ENCODE results near the gene ERF.
A peak's percentile ranks its signal among the peaks of the same experiment; 100 is the strongest.

ERF gene

DNA sequence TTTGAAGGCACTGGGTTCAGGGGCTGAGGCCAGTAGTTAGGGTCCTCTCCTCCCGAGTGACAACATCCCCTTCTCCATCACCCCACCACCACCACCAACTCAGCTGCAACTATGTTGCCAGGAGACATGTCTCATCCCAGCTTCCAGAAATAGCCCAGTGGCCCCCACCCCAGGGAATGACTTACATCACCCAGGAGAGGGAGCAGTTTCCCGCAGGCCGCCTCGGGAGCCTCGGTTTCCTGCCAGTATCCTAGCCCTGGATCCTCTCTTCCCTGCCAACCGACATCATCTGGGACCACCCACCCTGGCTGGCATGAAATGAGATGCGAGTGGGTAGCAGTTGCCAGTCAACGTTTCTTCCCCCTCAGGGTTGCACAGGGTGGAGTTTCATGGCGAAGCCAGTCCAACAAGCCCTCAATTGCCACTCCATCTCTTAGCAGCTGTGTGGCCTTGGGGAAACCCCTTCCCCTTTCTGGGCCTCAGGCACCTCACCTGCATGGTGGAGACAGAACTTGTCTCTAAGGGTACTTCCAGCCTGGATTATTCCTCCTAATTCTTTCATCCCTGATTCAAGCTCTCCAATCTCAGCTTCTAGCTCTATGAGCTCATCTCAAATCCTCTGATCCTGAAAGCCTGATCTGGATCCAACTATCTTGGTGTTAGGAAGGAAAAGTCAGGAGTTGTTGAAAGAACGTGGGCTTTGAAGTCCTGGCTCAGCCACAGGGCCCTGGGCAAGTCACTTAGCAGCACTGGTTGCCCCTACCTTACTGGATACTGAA, 8.6 kb downstream of the ERF start:
- peak overlapping the region; percentile 85 for H4K8ac ChIP-seq (ENCODE audit: low read length)
- H2BK12ac ChIP-seq (ENCODE audit: low read length in 2 of 2), result peak overlapping the region; percentile 18 to 38
- H2BK15ac ChIP-seq (ENCODE audit: low read depth, poor library complexity, severe bottlenecking), result no peak overlapping the region
- H2BK5ac ChIP-seq (ENCODE audit: low read depth, low read length, poor library complexity, severe bottlenecking), result no peak overlapping the region
- peak overlapping the region; percentile 80 for H2AK5ac ChIP-seq (ENCODE audit: low read length, severe bottlenecking)
- H3K9ac ChIP-seq (ENCODE audit: low read length), result peak overlapping the region; percentile 99
- no peak overlapping the region for H3K4me2 ChIP-seq (ENCODE audit: low read length, poor library complexity, severe bottlenecking)
- no peak overlapping the region for H3K14ac ChIP-seq (ENCODE audit: low read length in 2 of 2)
- H2BK120ac ChIP-seq (ENCODE audit: low read depth, low read length), result peak overlapping the region; percentile 8
- peak overlapping the region in 1 of 2 experiments; percentile 35 for H3K4ac ChIP-seq (ENCODE audit: low read depth in 1 of 2, low read length in 2 of 2)
- H4K91ac ChIP-seq (ENCODE audit: low read length), result no peak overlapping the region
- peaks cover 33% of the 10 kb centered on the region for H3K4me1 ChIP-seq (ENCODE audit: control insufficient read depth, insufficient read depth, low read depth, low read length)
- WGBS, result 37% methylated on average over 10 of the region's 10 CpGs
- H3K9me3 ChIP-seq (ENCODE audit: control insufficient read depth, low read length), result no peaks in the 10 kb centered on the region
- H3K36me3 ChIP-seq (ENCODE audit: control insufficient read depth in 1 of 2, insufficient read depth in 2 of 2, low read depth in 1 of 2, low read length in 2 of 2), result peaks cover 14 to 50% of the 10 kb centered on the region in 2 experiments
- no peak overlapping the region for H2AFZ ChIP-seq (ENCODE audit: low read depth, low read length)
- H3K79me1 ChIP-seq (replicated peaks; ENCODE audit: low read length, poor library complexity, severe bottlenecking), result peaks cover 21% of the 10 kb centered on the region
- peak overlapping the region; percentile 25 to 50 for H3K18ac ChIP-seq (ENCODE audit: low read depth in 1 of 2, low read length in 2 of 2)
- peak; percentile 87 for DNase-seq
- H3K27ac ChIP-seq (ENCODE audit: low read length, poor library complexity, severe bottlenecking), result peak overlapping the region; percentile 48
- no peak overlapping the region for H3K23ac ChIP-seq (ENCODE audit: low read length in 2 of 2)
- H3K4me3 ChIP-seq (ENCODE audit: insufficient read depth in 1 of 2, low read depth in 1 of 2, low read length in 2 of 2), result peak overlapping the region in 1 of 2 experiments; percentile 15
- no peaks in the 10 kb centered on the region for H3K27me3 ChIP-seq (ENCODE audit: control insufficient read depth in 1 of 2, insufficient read depth in 1 of 2, low read length in 2 of 2)

- peak overlapping the region; percentile 83 for H4K8ac ChIP-seq (ENCODE audit: low read length)
- no peak overlapping the region for H3K18ac ChIP-seq (ENCODE audit: low read depth in 1 of 2, low read length in 2 of 2)
- H2BK120ac ChIP-seq (ENCODE audit: low read depth, low read length), result no peak overlapping the region
- H3K36me3 ChIP-seq (ENCODE audit: control insufficient read depth in 1 of 2, insufficient read depth in 2 of 2, low read depth in 1 of 2, low read length in 2 of 2), result peaks cover 19 to 42% of the 10 kb centered on the region in 2 experiments
- H2BK15ac ChIP-seq (ENCODE audit: low read depth, poor library complexity, severe bottlenecking), result no peak overlapping the region
- 86% methylated on average over 10 of the region's 10 CpGs for WGBS
- no peak overlapping the region for H3K14ac ChIP-seq (ENCODE audit: low read length in 2 of 2)
- no peak overlapping the region for H2AFZ ChIP-seq (ENCODE audit: low read depth, low read length)
- no peak overlapping the region for H2BK5ac ChIP-seq (ENCODE audit: low read depth, low read length, poor library complexity, severe bottlenecking)
- no peak for DNase-seq
- H3K4ac ChIP-seq (ENCODE audit: low read depth in 1 of 2, low read length in 2 of 2), result no peak overlapping the region
- no peak overlapping the region for H3K27ac ChIP-seq (ENCODE audit: low read length, poor library complexity, severe bottlenecking)
- H2BK12ac ChIP-seq (ENCODE audit: low read length in 2 of 2), result no peak overlapping the region
- H4K91ac ChIP-seq (ENCODE audit: low read length), result peak overlapping the region; percentile 18
- no peaks in the 10 kb centered on the region for H3K9me3 ChIP-seq (ENCODE audit: control insufficient read depth, low read length)
- no peak overlapping the region for H3K4me2 ChIP-seq (ENCODE audit: low read length, poor library complexity, severe bottlenecking)
- peaks cover 29% of the 10 kb centered on the region for H3K4me1 ChIP-seq (ENCODE audit: control insufficient read depth, insufficient read depth, low read depth, low read length)
- H3K9ac ChIP-seq (ENCODE audit: low read length), result peak overlapping the region; percentile 99
- H3K79me1 ChIP-seq (replicated peaks; ENCODE audit: low read length, poor library complexity, severe bottlenecking), result peaks cover 22% of the 10 kb centered on the region
- H3K23ac ChIP-seq (ENCODE audit: low read length in 2 of 2), result no peak overlapping the region
- no peaks in the 10 kb centered on the region for H3K27me3 ChIP-seq (ENCODE audit: control insufficient read depth in 1 of 2, insufficient read depth in 1 of 2, low read length in 2 of 2)
- peak overlapping the region; percentile 0 for H2AK5ac ChIP-seq (ENCODE audit: low read length, severe bottlenecking)
- peak overlapping the region in 1 of 2 experiments; percentile 81 for H3K4me3 ChIP-seq (ENCODE audit: insufficient read depth in 1 of 2, low read depth in 1 of 2, low read length in 2 of 2)
Measured at GRCh38 chr19:42245231-42245630, 9.7 kb downstream of the ERF start.

DNA sequence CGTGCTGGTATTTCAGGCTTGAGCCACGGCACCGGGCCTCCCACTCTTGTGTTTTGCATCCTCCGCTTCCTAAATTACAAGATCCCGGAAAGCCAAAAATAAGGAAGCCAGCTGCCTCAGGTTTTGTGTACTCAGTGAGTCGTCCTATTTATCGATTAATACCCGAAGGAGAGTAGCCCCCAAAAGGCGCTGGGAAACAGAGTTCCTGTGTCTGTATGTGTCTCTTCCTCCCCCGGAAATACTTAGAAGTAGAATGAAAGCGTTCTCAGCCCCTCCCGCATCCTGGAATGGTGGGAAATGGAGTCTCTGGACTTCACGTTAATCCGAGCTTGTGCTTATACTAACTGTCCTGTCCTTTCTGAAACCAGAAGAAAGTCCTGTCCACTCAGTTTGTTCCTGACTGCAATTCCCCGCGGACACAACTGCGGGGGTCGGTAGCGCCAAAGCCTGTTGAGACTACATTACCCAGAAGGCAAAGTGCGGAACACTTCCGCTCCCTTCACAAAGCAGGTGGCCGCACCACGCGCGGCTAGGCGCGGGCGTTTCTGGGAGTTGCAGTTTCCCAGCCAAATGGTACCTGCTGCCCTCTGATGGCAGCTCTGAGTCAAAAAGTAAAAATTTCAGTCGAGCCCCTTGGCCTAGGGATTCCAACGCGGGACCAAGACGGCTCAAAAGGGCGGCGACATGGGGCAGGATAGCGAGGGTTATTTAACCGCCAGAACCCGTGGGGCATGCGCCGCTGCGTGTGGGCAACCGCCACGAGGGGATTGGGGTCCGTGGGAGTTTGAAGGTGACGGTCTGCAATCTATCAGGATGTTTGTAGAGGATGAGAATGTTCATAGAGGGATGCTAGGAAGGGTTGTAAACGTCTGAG, 10.3 kb downstream of the ERF start:
- peak overlapping the region; percentile 56 for H4K91ac ChIP-seq (ENCODE audit: low read length)
- H2BK5ac ChIP-seq (ENCODE audit: low read depth, low read length, poor library complexity, severe bottlenecking), result no peak overlapping the region
- peak overlapping the region in 1 of 2 experiments; percentile 81 for H3K4me3 ChIP-seq (ENCODE audit: insufficient read depth in 1 of 2, low read depth in 1 of 2, low read length in 2 of 2)
- no peaks in the 10 kb centered on the region for H3K27me3 ChIP-seq (ENCODE audit: control insufficient read depth in 1 of 2, insufficient read depth in 1 of 2, low read length in 2 of 2)
- H2BK120ac ChIP-seq (ENCODE audit: low read depth, low read length), result no peak overlapping the region
- peak overlapping the region; percentile 92 for H3K27ac ChIP-seq (ENCODE audit: low read length, poor library complexity, severe bottlenecking)
- peak overlapping the region; percentile 99 for H3K9ac ChIP-seq (ENCODE audit: low read length)
- DNase-seq, result peak; percentile 96
- H2BK15ac ChIP-seq (ENCODE audit: low read depth, poor library complexity, severe bottlenecking), result peak overlapping the region; percentile 60
- peaks cover 33% of the 10 kb centered on the region for H3K4me1 ChIP-seq (ENCODE audit: control insufficient read depth, insufficient read depth, low read depth, low read length)
- peak overlapping the region; percentile 76 to 81 for H3K4ac ChIP-seq (ENCODE audit: low read depth in 1 of 2, low read length in 2 of 2)
- H3K9me3 ChIP-seq (ENCODE audit: control insufficient read depth, low read length), result no peaks in the 10 kb centered on the region
- H2AFZ ChIP-seq (ENCODE audit: low read depth, low read length), result no peak overlapping the region
- peak overlapping the region; percentile 55 for H2AK5ac ChIP-seq (ENCODE audit: low read length, severe bottlenecking)
- WGBS, result 13% methylated on average over 45 of the region's 45 CpGs
- peak overlapping the region in 1 of 2 experiments; percentile 7 for H3K14ac ChIP-seq (ENCODE audit: low read length in 2 of 2)
- H2BK12ac ChIP-seq (ENCODE audit: low read length in 2 of 2), result peak overlapping the region in 1 of 2 experiments; percentile 80
- H3K23ac ChIP-seq (ENCODE audit: low read length in 2 of 2), result no peak overlapping the region
- peaks cover 26% of the 10 kb centered on the region for H3K79me1 ChIP-seq (replicated peaks; ENCODE audit: low read length, poor library complexity, severe bottlenecking)
- H4K8ac ChIP-seq (ENCODE audit: low read length), result peak overlapping the region; percentile 83
- H3K4me2 ChIP-seq (ENCODE audit: low read length, poor library complexity, severe bottlenecking), result peak overlapping the region; percentile 79
- H3K36me3 ChIP-seq (ENCODE audit: control insufficient read depth in 1 of 2, insufficient read depth in 2 of 2, low read depth in 1 of 2, low read length in 2 of 2), result peaks cover 19 to 41% of the 10 kb centered on the region in 2 experiments
- peak overlapping the region; percentile 54 to 64 for H3K18ac ChIP-seq (ENCODE audit: low read depth in 1 of 2, low read length in 2 of 2)

Measured in mesenchymal stem cell (in vitro differentiated cells and primary cell).